Ascending aorta (tissue), 2 donors: ENCODE data around the gene KCNG2. TPM values are rescaled to one million over a fixed set of nuclear protein-coding genes. Genes with fewer than 3 reads are reported as not detected.

Experiments used
- DNase-seq, 2 donors: peaks; one replicate each; pipeline ENCODE4 v3.0.0-alpha.2; 2019; ENCODE audit warnings: low spot score in 2 of 2
- H3K27ac ChIP-seq, 2 donors: fragments of 200-600 bp; sonication (generic); one replicate each; pipeline ENCODE4 v1.5.1; 2016 to 2017; ENCODE audit warnings: mild to moderate bottlenecking in 1 of 2
- H3K27me3 ChIP-seq: fragments of 200-600 bp; sonication (generic); one replicate; pipeline ENCODE4 v1.5.1; 2017
- H3K36me3 ChIP-seq, 2 donors: fragments of 200-600 bp; sonication (generic); one replicate each; pipeline ENCODE4 v1.5.1; 2016
- H3K4me1 ChIP-seq, 2 donors: fragments of 200-600 bp; sonication (generic); one replicate each; pipeline ENCODE4 v1.5.1; 2016 to 2017; ENCODE audit warnings: mild to moderate bottlenecking in 1 of 2
- H3K4me3 ChIP-seq, 2 donors: fragments of 200-600 bp; sonication (generic); one replicate each; pipeline ENCODE4 v1.5.1; 2016 to 2017; ENCODE audit warnings: mild to moderate bottlenecking in 1 of 2
- H3K9me3 ChIP-seq, 2 donors: fragments of 200-600 bp; sonication (generic); one replicate each; pipeline ENCODE4 v1.5.1; 2016
- CTCF ChIP-seq, 3 experiments: fragments of 200-600 bp in 2 of 3; fragments of 450-650 bp in 1 of 3; sonication (generic) in 2 of 3; IDR thresholded peaks; one replicate each; pipeline ENCODE4 v1.5.1; 2016 to 2019; ENCODE audit warnings: antibody characterized with exemption in 3 of 3, mild to moderate bottlenecking in 1 of 3, moderate library complexity in 1 of 3
- intact Hi-C: fragments of 100-400 bp; cut with DNase I; formaldehyde crosslinking; loops from one replicate; pipeline ENCODE4 v1.15.1; 2023
- total RNA-seq: library from RNA; depleted of rRNA; stranded (reverse); fragments of >200 nt; gene quantifications from one replicate; pipeline ENCODE4 v1.1.0, GENCODE V29; 2016

The KCNG2 gene
- total RNA-seq, 1 donor from 2014 or later = not detected

GRCh38 chr18:79770826-79771225, 26.9 kb upstream of the KCNG2 start:
- DNase-seq = peak in 1 of 2 donors; percentile 44
- Histone ChIP-seq H3K4me3 (no peak overlapping the region), H3K36me3 (no peaks in the 10 kb centered on the region), H3K9me3 (peaks cover 0 to 21% of the 10 kb centered on the region in 2 donors), H3K27me3 (no peaks in the 10 kb centered on the region), H3K27ac (no peak overlapping the region), H3K4me1 (no peaks in the 10 kb centered on the region)
- no peak for TF ChIP-seq CTCF (IDR thresholded peaks at IDR 0.05)
- intact Hi-C loops = no loop called here

GRCh38 chr18:79771446-79772107, 26.2 kb upstream of the KCNG2 start:
- intact Hi-C loops = no loop called here
- no peak overlapping the region for H3K4me3 ChIP-seq
- no peaks in the 10 kb centered on the region for H3K36me3 ChIP-seq
- TF ChIP-seq CTCF (IDR thresholded peaks at IDR 0.05) = no peak
- no peaks in the 10 kb centered on the region for H3K4me1 ChIP-seq
- peaks cover 0 to 21% of the 10 kb centered on the region in 2 donors for H3K9me3 ChIP-seq
- no peak overlapping the region for H3K27ac ChIP-seq
- peak in 1 of 2 donors; percentile 60 for DNase-seq
- no peaks in the 10 kb centered on the region for H3K27me3 ChIP-seq

GRCh38 chr18:79772108-79772864, 25.5 kb upstream of the KCNG2 start:
- H3K27me3 ChIP-seq = no peaks in the 10 kb centered on the region
- H3K4me1 ChIP-seq = no peaks in the 10 kb centered on the region
- H3K9me3 ChIP-seq = peaks cover 0 to 15% of the 10 kb centered on the region in 2 donors
- H3K4me3 ChIP-seq = no peak overlapping the region
- no peak for TF ChIP-seq CTCF (IDR thresholded peaks at IDR 0.05)
- no peaks in the 10 kb centered on the region for H3K36me3 ChIP-seq
- intact Hi-C loops = no loop called here
- peak in 1 of 2 donors; percentile 42 for DNase-seq
- H3K27ac ChIP-seq = no peak overlapping the region

GRCh38 chr18:79772865-79773696, 24.7 kb upstream of the KCNG2 start:
- DNase-seq = peak in 1 of 2 donors; percentile 30
- Histone ChIP-seq H3K27me3 (no peaks in the 10 kb centered on the region), H3K4me3 (no peak overlapping the region), H3K27ac (no peak overlapping the region), H3K4me1 (no peaks in the 10 kb centered on the region), H3K9me3 (peaks cover 0 to 8% of the 10 kb centered on the region in 2 donors), H3K36me3 (no peaks in the 10 kb centered on the region)
- intact Hi-C loops = no loop called here
- no peak for TF ChIP-seq CTCF (IDR thresholded peaks at IDR 0.05)

- H3K4me3 ChIP-seq = no peak overlapping the region
- no peak overlapping the region for H3K27ac ChIP-seq
- no peaks in the 10 kb centered on the region for H3K36me3 ChIP-seq
- no peaks in the 10 kb centered on the region for H3K4me1 ChIP-seq
- peak in 1 of 2 donors; percentile 58 for DNase-seq
- H3K9me3 ChIP-seq = peaks cover 0 to 4% of the 10 kb centered on the region in 2 donors
- intact Hi-C loops = no loop called here
- no peaks in the 10 kb centered on the region for H3K27me3 ChIP-seq
- no peak for TF ChIP-seq CTCF (IDR thresholded peaks at IDR 0.05)
These were observed 23.6 kb upstream of the KCNG2 start for GRCh38 chr18:79774111-79774510.
